K562 (cell line): ENCODE results near the gene PMPCA. TPM values are rescaled to one million over a fixed set of nuclear protein-coding genes. Genes with fewer than 3 reads are reported as not detected.

ENCODE experiments used
- ASH1L ChIP-seq: fragments of 450-650 bp; IDR thresholded peaks from 2 replicates; pipeline ENCODE4 v1.6.1; 2018; ENCODE audit warnings: borderline replicate concordance, mild to moderate bottlenecking, low read depth; ENCODE audit not compliant: partially characterized antibody
- EWSR1 ChIP-seq: fragments of 450-650 bp; IDR thresholded peaks from 2 replicates; pipeline ENCODE4 v1.6.1; 2018; ENCODE audit warnings: borderline replicate concordance, mild to moderate bottlenecking, low read depth, moderate library complexity; ENCODE audit not compliant: partially characterized antibody
- GATAD2B ChIP-seq: fragments of 450-650 bp; IDR thresholded peaks from 2 replicates; pipeline ENCODE4 v1.6.1; 2017; ENCODE audit warnings: mild to moderate bottlenecking, borderline replicate concordance
- HLTF ChIP-seq: fragments of 450-650 bp; IDR thresholded peaks from 2 replicates; pipeline ENCODE4 v1.6.1; 2016
- NEUROD1 ChIP-seq: fragments of 150-350 bp; IDR thresholded peaks from 2 replicates; pipeline ENCODE4 v1.6.1; 2014; ENCODE audit warnings: borderline replicate concordance, low read length, low read depth; ENCODE audit not compliant: partially characterized antibody
- PURB ChIP-seq: sonication (generic); formaldehyde crosslinking; IDR thresholded peaks from 2 replicates; pipeline ENCODE4 v1.9.0; 2021; ENCODE audit warnings: low read depth, mild to moderate bottlenecking, missing genetic modification reagents
- SMARCE1 ChIP-seq: fragments of 450-650 bp; IDR thresholded peaks from 2 replicates; pipeline ENCODE4 v1.7.1; 2016; ENCODE audit warnings: mild to moderate bottlenecking
- SMC3 ChIP-seq: conservative IDR thresholded peaks from 2 replicates; pipeline ENCODE4 v1.6.1; 2011; ENCODE audit warnings: low read depth, low read length, improper control_type of control experiment; ENCODE audit not compliant: insufficient read depth
- ZC3H4 ChIP-seq: sonication (generic); formaldehyde crosslinking; IDR thresholded peaks from 2 replicates; pipeline ENCODE4 v1.9.0; 2021; ENCODE audit warnings: missing genetic modification reagents, borderline replicate concordance
- ZKSCAN3 ChIP-seq: fragments of 250-450 bp; sonication (Bioruptor Pico); IDR thresholded peaks from 2 replicates; pipeline ENCODE4 v1.4.0; 2020
- ZNF3 ChIP-seq: fragments of 250-450 bp; sonication (Bioruptor Pico); IDR thresholded peaks from 2 replicates; pipeline ENCODE4 v1.5.0; 2021; ENCODE audit warnings: mild to moderate bottlenecking, moderate library complexity
- polyA plus RNA-seq, 8 experiments: library from polyadenylated mRNA; depleted of rRNA in 4 of 8; stranded (reverse) in 5 of 8; unstranded in 3 of 8; fragments of >200 nt; fragmentation: Nextera tagmentation in 2 of 8; fragmentation: Illumina TruSeq in 1 of 8; extraction: Ambion mirVana in 2 of 8; extraction: Trizol in 1 of 8; gene quantifications; 2 replicates each; pipeline versions ENCODE4 v1.2.1 to v1.2.3, GENCODE V29; 2011 to 2014; ENCODE audit warnings: inconsistent platforms in 1 of 8, missing spikeins in 1 of 8
- total RNA-seq, 7 experiments: library from RNA; depleted of rRNA in 6 of 7; stranded (reverse); fragments of >200 nt in 6 of 7; fragmentation: Illumina TruSeq in 2 of 7; extraction: Trizol in 2 of 7; gene quantifications; 2 replicates each; pipeline versions ENCODE4 v1.2.1 to v1.2.3, GENCODE V29; 2011 to 2021; ENCODE audit warnings: low replicate concordance in 1 of 7
- TF ChIP-seq, protein P1 (sequence below): sonication (generic); formaldehyde crosslinking; IDR thresholded peaks from 2 replicates; pipeline ENCODE4 v1.4.0; 2020; ENCODE audit warnings: mild to moderate bottlenecking, missing genetic modification reagents
- TF ChIP-seq, protein P2 (sequence below): fragments of 450-650 bp; formaldehyde crosslinking; IDR thresholded peaks from 2 replicates; pipeline ENCODE4 v1.4.0; 2020; ENCODE audit warnings: mild to moderate bottlenecking, mixed read lengths
- TF ChIP-seq, protein P3 (sequence below): fragments of 450-650 bp; formaldehyde crosslinking; IDR thresholded peaks from 2 replicates; pipeline ENCODE4 v1.4.0; 2020; ENCODE audit warnings: mild to moderate bottlenecking, moderate library complexity
- TF ChIP-seq, protein P4 (sequence below): fragments of 450-650 bp; formaldehyde crosslinking; IDR thresholded peaks from 2 replicates; pipeline ENCODE4 v1.4.0; 2020; ENCODE audit warnings: mild to moderate bottlenecking, moderate library complexity
- TF ChIP-seq, protein P5 (sequence below), 2 experiments: fragments of 450-650 bp in 1 of 2; IDR thresholded peaks; 2 replicates each; pipeline ENCODE4 v1.6.1; 2011 to 2017; ENCODE audit warnings: low read depth in 2 of 2, antibody characterized with exemption in 1 of 2, borderline replicate concordance in 1 of 2, low read length in 1 of 2, mild to moderate bottlenecking in 1 of 2, mixed read lengths in 1 of 2; ENCODE audit not compliant: control insufficient read depth in 1 of 2

The PMPCA gene
- total and polyA plus RNA-seq, 9 of the 15 experiments (the other 6 are each of a cell fraction or from before 2014, with no cell fraction given): 23.9 to 143 (median 86.6) TPM

DNA sequence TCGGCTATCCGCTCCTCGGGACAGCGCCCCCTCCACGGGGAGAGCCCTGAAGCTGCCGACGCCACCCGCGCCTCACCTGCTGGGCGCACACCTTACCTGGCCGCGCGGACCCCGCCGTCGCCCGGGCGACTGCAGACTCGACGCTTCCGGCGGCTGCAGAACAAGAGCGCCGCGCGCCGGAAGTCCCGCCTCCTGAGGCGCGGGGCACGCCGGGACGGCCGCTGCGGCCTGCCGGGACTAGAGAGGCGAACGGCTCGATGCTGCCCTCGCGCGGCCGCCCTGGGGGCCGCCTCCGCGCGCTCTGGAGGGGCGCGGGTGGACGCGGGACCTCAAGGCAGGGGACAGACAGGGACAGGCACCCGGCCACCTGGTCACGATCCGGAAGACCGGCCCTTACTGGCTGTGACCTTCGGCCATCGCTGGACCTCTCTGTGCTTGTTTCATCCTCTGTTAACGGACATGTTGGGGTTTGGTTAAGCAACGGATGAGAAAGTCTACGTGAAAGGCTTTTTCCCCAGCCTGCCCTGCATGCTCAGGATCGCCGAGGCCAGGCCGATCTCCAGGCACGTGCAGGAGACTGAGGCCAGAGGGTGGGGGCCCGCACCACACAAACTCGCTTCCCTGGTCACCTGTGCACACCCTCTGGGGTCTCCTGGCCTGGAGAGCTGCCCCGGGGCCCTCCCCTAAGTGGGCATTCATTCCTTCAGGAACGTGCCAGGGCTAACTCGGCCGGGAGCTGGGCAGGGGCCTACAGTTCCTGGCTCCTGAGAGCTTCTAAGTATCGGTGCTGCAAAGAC lies 10.2 kb upstream of the PMPCA start, which contains the start of gene SNAPC4 (continued):
- TF ChIP-seq, protein P1, sequence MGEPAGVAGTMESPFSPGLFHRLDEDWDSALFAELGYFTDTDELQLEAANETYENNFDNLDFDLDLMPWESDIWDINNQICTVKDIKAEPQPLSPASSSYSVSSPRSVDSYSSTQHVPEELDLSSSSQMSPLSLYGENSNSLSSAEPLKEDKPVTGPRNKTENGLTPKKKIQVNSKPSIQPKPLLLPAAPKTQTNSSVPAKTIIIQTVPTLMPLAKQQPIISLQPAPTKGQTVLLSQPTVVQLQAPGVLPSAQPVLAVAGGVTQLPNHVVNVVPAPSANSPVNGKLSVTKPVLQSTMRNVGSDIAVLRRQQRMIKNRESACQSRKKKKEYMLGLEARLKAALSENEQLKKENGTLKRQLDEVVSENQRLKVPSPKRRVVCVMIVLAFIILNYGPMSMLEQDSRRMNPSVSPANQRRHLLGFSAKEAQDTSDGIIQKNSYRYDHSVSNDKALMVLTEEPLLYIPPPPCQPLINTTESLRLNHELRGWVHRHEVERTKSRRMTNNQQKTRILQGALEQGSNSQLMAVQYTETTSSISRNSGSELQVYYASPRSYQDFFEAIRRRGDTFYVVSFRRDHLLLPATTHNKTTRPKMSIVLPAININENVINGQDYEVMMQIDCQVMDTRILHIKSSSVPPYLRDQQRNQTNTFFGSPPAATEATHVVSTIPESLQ (CRISPR knock-in tag): no peak
- TF ChIP-seq SMC3 (peak; percentile 83), PURB (CRISPR knock-in tag) (no peak), NEUROD1 (peak; percentile 8), ZC3H4 (CRISPR knock-in tag) (0 out of 2 replicates have a peak, but pooled peaks have one; percentile 44), ASH1L (no peak), EWSR1 (no peak), GATAD2B (peak; percentile 77; the same call in 1 of the 2 replicates), ZNF3 (CRISPR knock-in tag) (no peak), ZKSCAN3 (CRISPR knock-in tag) (no peak), HLTF (no peak), SMARCE1 (no peak)
- TF ChIP-seq, protein P2, sequence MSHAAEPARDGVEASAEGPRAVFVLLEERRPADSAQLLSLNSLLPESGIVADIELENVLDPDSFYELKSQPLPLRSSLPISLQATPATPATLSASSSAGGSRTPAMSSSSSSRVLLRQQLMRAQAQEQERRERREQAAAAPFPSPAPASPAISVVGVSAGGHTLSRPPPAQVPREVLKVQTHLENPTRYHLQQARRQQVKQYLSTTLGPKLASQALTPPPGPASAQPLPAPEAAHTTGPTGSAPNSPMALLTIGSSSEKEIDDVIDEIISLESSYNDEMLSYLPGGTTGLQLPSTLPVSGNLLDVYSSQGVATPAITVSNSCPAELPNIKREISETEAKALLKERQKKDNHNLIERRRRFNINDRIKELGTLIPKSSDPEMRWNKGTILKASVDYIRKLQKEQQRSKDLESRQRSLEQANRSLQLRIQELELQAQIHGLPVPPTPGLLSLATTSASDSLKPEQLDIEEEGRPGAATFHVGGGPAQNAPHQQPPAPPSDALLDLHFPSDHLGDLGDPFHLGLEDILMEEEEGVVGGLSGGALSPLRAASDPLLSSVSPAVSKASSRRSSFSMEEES: no peak
- TF ChIP-seq, protein P3, sequence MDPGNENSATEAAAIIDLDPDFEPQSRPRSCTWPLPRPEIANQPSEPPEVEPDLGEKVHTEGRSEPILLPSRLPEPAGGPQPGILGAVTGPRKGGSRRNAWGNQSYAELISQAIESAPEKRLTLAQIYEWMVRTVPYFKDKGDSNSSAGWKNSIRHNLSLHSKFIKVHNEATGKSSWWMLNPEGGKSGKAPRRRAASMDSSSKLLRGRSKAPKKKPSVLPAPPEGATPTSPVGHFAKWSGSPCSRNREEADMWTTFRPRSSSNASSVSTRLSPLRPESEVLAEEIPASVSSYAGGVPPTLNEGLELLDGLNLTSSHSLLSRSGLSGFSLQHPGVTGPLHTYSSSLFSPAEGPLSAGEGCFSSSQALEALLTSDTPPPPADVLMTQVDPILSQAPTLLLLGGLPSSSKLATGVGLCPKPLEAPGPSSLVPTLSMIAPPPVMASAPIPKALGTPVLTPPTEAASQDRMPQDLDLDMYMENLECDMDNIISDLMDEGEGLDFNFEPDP: no peak
- TF ChIP-seq, protein P4, sequence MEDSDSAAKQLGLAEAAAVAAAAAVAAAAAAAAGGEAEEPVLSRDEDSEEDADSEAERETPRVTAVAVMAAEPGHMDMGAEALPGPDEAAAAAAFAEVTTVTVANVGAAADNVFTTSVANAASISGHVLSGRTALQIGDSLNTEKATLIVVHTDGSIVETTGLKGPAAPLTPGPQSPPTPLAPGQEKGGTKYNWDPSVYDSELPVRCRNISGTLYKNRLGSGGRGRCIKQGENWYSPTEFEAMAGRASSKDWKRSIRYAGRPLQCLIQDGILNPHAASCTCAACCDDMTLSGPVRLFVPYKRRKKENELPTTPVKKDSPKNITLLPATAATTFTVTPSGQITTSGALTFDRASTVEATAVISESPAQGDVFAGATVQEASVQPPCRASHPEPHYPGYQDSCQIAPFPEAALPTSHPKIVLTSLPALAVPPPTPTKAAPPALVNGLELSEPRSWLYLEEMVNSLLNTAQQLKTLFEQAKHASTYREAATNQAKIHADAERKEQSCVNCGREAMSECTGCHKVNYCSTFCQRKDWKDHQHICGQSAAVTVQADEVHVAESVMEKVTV (CRISPR knock-in tag): 0 out of 2 replicates have a peak, but pooled peaks have one; percentile 47
- TF ChIP-seq, protein P5, sequence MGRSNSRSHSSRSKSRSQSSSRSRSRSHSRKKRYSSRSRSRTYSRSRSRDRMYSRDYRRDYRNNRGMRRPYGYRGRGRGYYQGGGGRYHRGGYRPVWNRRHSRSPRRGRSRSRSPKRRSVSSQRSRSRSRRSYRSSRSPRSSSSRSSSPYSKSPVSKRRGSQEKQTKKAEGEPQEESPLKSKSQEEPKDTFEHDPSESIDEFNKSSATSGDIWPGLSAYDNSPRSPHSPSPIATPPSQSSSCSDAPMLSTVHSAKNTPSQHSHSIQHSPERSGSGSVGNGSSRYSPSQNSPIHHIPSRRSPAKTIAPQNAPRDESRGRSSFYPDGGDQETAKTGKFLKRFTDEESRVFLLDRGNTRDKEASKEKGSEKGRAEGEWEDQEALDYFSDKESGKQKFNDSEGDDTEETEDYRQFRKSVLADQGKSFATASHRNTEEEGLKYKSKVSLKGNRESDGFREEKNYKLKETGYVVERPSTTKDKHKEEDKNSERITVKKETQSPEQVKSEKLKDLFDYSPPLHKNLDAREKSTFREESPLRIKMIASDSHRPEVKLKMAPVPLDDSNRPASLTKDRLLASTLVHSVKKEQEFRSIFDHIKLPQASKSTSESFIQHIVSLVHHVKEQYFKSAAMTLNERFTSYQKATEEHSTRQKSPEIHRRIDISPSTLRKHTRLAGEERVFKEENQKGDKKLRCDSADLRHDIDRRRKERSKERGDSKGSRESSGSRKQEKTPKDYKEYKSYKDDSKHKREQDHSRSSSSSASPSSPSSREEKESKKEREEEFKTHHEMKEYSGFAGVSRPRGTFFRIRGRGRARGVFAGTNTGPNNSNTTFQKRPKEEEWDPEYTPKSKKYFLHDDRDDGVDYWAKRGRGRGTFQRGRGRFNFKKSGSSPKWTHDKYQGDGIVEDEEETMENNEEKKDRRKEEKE (IDR thresholded peaks at IDR 0.05; ENCODE audit: borderline replicate concordance in 1 of 2, control insufficient read depth in 1 of 2, low read depth in 2 of 2, low read length in 1 of 2): no peak; a peak in 1 of 4 replicates
